ENCODE measurements around the gene ARFGAP3.
A peak's percentile ranks its signal among the peaks of the same experiment; 100 is the strongest.

The ARFGAP3 gene

GRCh38 chr22:42769574-42770447 lies 87.3 kb downstream of the ARFGAP3 start:
- ChIA-PET CTCF (interaction anchor here (0.7 to 1.0 kb wide), 2 partner anchors 102 to 149 kb away, joined by 3 read pairs; no protein-coding TSS in a partner anchor), POLR2A (no interaction called here)
- no peak for DNase-seq (ENCODE audit: extremely low spot score)

GRCh38 chr22:42769238-42769573 lies 87.9 kb downstream of the ARFGAP3 start:
- TF ChIP-seq FOXK2 (IDR thresholded peaks at IDR 0.05), result no peak
- TF ChIP-seq L3MBTL2 (conservative IDR thresholded peaks at IDR 0.05), result no peak
- no peak for TF ChIP-seq LEF1 (IDR thresholded peaks at IDR 0.05; ENCODE audit: borderline replicate concordance)
- no peak for TF ChIP-seq NFRKB (IDR thresholded peaks at IDR 0.05)
- no peak for TF ChIP-seq FOXA1 (IDR thresholded peaks at IDR 0.05)
- TF ChIP-seq SP1 (IDR thresholded peaks at IDR 0.05), result no peak
- no peak for TF ChIP-seq BHLHE40 (IDR thresholded peaks at IDR 0.05; ENCODE audit: borderline replicate concordance)
- no peak for TF ChIP-seq FOXM1 (IDR thresholded peaks at IDR 0.05; ENCODE audit: borderline replicate concordance)
- no peak for TF ChIP-seq SUZ12 (IDR thresholded peaks at IDR 0.05)
- no peak for TF ChIP-seq ZNF384 (IDR thresholded peaks at IDR 0.05)
- TF ChIP-seq CTBP1 (IDR thresholded peaks at IDR 0.05; ENCODE audit: borderline replicate concordance), result no peak
- no peak for TF ChIP-seq HDGF (IDR thresholded peaks at IDR 0.05; ENCODE audit: borderline replicate concordance)
- TF ChIP-seq PKNOX1 (IDR thresholded peaks at IDR 0.05), result no peak
- no peak for TF ChIP-seq ELF4 (IDR thresholded peaks at IDR 0.05)
- ChIA-PET POLR2A (no interaction called here), CTCF (no interaction called here)
- DNase-seq (ENCODE audit: extremely low spot score), result no peak

More at GRCh38 chr22:42769574-42770447, 87.3 kb downstream of the ARFGAP3 start:
- TF ChIP-seq L3MBTL2 (conservative IDR thresholded peaks at IDR 0.05), result peak; percentile 26; the same call in 1 of the 2 replicates
- no peak for TF ChIP-seq ARNT (IDR thresholded peaks at IDR 0.05)

GRCh38 chr22:42768385-42769035 lies 88.6 kb downstream of the ARFGAP3 start:
- ChIA-PET CTCF (no interaction called here), POLR2A (interaction anchor here (0.7 kb wide), 1 partner anchor 154 kb away, joined by 3 read pairs; the partner anchor contains the start of gene POLDIP3)
- no peak for TF ChIP-seq FOXM1 (IDR thresholded peaks at IDR 0.05; ENCODE audit: borderline replicate concordance)
- TF ChIP-seq SUZ12 (IDR thresholded peaks at IDR 0.05), result no peak
- no peak for TF ChIP-seq HDGF (IDR thresholded peaks at IDR 0.05; ENCODE audit: borderline replicate concordance)
- no peak for TF ChIP-seq TARDBP (IDR thresholded peaks at IDR 0.05)
- TF ChIP-seq NFRKB (IDR thresholded peaks at IDR 0.05), result no peak
- no peak for TF ChIP-seq ZNF384 (IDR thresholded peaks at IDR 0.05)
- no peak for TF ChIP-seq ARNT (IDR thresholded peaks at IDR 0.05)
- TF ChIP-seq L3MBTL2 (conservative IDR thresholded peaks at IDR 0.05), result no peak
- TF ChIP-seq FOXA1 (IDR thresholded peaks at IDR 0.05), result no peak
- no peak for TF ChIP-seq PKNOX1 (IDR thresholded peaks at IDR 0.05)
- TF ChIP-seq BHLHE40 (IDR thresholded peaks at IDR 0.05; ENCODE audit: borderline replicate concordance), result no peak
- no peak for TF ChIP-seq CTBP1 (IDR thresholded peaks at IDR 0.05; ENCODE audit: borderline replicate concordance)
- TF ChIP-seq FOXK2 (IDR thresholded peaks at IDR 0.05), result no peak
- no peak for TF ChIP-seq LEF1 (IDR thresholded peaks at IDR 0.05; ENCODE audit: borderline replicate concordance)
- TF ChIP-seq ELF4 (IDR thresholded peaks at IDR 0.05), result no peak
- no peak for TF ChIP-seq SP1 (IDR thresholded peaks at IDR 0.05)
- no peak for DNase-seq (ENCODE audit: extremely low spot score)

- ChIA-PET POLR2A (no interaction called here), CTCF (no interaction called here)
- DNase-seq (ENCODE audit: extremely low spot score), result no peak
- TF ChIP-seq FOXM1 (IDR thresholded peaks at IDR 0.05; ENCODE audit: borderline replicate concordance) (no peak), TARDBP (IDR thresholded peaks at IDR 0.05) (no peak), ZNF384 (IDR thresholded peaks at IDR 0.05) (no peak), FOXK2 (IDR thresholded peaks at IDR 0.05) (no peak), SP1 (IDR thresholded peaks at IDR 0.05) (no peak), L3MBTL2 (conservative IDR thresholded peaks at IDR 0.05) (no peak), ELF4 (IDR thresholded peaks at IDR 0.05) (no peak), ARNT (IDR thresholded peaks at IDR 0.05) (no peak), NFRKB (IDR thresholded peaks at IDR 0.05) (no peak), CTBP1 (IDR thresholded peaks at IDR 0.05; ENCODE audit: borderline replicate concordance) (no peak)
Observed at GRCh38 chr22:42766860-42767259, 90.2 kb downstream of the ARFGAP3 start.

- no peak for DNase-seq (ENCODE audit: extremely low spot score)
- CTCF ChIA-PET, result interaction anchor here (0.5 to 0.6 kb wide), 2 partner anchors 10 to 54 kb away, joined by 3 read pairs; no protein-coding TSS in a partner anchor
- no peak for TF ChIP-seq FOXK2 (IDR thresholded peaks at IDR 0.05)
- no peak for TF ChIP-seq FOXA1 (IDR thresholded peaks at IDR 0.05)
- TF ChIP-seq ARNT (IDR thresholded peaks at IDR 0.05), result no peak
- TF ChIP-seq FOXM1 (IDR thresholded peaks at IDR 0.05; ENCODE audit: borderline replicate concordance), result no peak
- no peak for TF ChIP-seq SP1 (IDR thresholded peaks at IDR 0.05)
- TF ChIP-seq LEF1 (IDR thresholded peaks at IDR 0.05; ENCODE audit: borderline replicate concordance), result no peak
- TF ChIP-seq PKNOX1 (IDR thresholded peaks at IDR 0.05), result no peak
- no peak for TF ChIP-seq CTBP1 (IDR thresholded peaks at IDR 0.05; ENCODE audit: borderline replicate concordance)
- no peak for TF ChIP-seq HDGF (IDR thresholded peaks at IDR 0.05; ENCODE audit: borderline replicate concordance)
- no peak for TF ChIP-seq ELF4 (IDR thresholded peaks at IDR 0.05)
- POLR2A ChIA-PET, result interaction anchor here (2.3 kb wide), 1 partner anchor 150 kb away, joined by 6 read pairs; the partner anchor contains the start of gene POLDIP3
Observed at GRCh38 chr22:42764895-42765363, 92.1 kb downstream of the ARFGAP3 start.
